Measurements from ENCODE around the gene SV2B. TPM values are rescaled to one million over a fixed set of nuclear protein-coding genes. Genes with fewer than 3 reads are reported as not detected.

SV2B gene
- total RNA-seq, 1 donor from 2014 or later, result not detected

DNA sequence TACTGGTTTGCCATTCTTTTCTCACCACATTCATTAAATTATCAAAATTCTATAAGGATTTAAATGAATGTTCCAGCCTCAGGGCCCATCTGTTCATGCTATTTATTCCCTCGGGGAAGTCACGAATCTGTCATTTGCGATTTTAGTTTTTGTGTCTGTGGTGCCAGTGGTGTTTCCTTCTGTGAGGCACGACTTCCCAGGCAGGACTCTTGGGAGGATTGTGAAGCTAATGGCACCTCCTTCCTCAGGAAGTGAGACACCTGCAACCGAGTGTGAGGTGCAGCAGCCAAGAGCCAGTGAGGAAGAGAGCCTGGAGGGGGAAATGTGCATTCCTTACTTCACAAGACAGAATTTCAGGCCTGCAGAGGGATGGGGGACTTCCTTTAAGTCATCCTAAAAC, 24.1 kb downstream of the SV2B start:
- Mint-ChIP-seq H3K9me3 (ENCODE audit: unreplicated experiment) (no peaks in the 10 kb centered on the region), H3K27ac (ENCODE audit: unreplicated experiment) (no peak overlapping the region), H3K4me3 (ENCODE audit: unreplicated experiment) (no peak overlapping the region), H3K36me3 (ENCODE audit: low read depth, unreplicated experiment) (no peaks in the 10 kb centered on the region), H3K27me3 (ENCODE audit: low read depth, unreplicated experiment) (peaks cover 12% of the 10 kb centered on the region), H3K4me1 (ENCODE audit: low read depth, unreplicated experiment) (no peaks in the 10 kb centered on the region)
- H3K4me2 ChIP-seq (ENCODE audit: low read length), result no peak overlapping the region
- H3K4me1 ChIP-seq (ENCODE audit: insufficient read depth, low read length), result no peaks in the 10 kb centered on the region
- no peak overlapping the region for H2AFZ ChIP-seq (ENCODE audit: low read depth, low read length)
- no peak for FAIRE-seq
- no peaks in the 10 kb centered on the region for H3K36me3 ChIP-seq (ENCODE audit: insufficient read depth, low read length)
- no peaks in the 10 kb centered on the region for H3K79me2 ChIP-seq (ENCODE audit: insufficient read depth, low read length)
- TF ChIP-seq, protein P1, sequence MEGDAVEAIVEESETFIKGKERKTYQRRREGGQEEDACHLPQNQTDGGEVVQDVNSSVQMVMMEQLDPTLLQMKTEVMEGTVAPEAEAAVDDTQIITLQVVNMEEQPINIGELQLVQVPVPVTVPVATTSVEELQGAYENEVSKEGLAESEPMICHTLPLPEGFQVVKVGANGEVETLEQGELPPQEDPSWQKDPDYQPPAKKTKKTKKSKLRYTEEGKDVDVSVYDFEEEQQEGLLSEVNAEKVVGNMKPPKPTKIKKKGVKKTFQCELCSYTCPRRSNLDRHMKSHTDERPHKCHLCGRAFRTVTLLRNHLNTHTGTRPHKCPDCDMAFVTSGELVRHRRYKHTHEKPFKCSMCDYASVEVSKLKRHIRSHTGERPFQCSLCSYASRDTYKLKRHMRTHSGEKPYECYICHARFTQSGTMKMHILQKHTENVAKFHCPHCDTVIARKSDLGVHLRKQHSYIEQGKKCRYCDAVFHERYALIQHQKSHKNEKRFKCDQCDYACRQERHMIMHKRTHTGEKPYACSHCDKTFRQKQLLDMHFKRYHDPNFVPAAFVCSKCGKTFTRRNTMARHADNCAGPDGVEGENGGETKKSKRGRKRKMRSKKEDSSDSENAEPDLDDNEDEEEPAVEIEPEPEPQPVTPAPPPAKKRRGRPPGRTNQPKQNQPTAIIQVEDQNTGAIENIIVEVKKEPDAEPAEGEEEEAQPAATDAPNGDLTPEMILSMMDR (IDR thresholded peaks at IDR 0.05; ENCODE audit: insufficient read depth, low read depth, low read length), result no peak
- no peak for TF ChIP-seq EZH2 (IDR thresholded peaks at IDR 0.05; ENCODE audit: insufficient read depth, low read length)
- H3K27me3 ChIP-seq (ENCODE audit: insufficient read depth, low read length), result no peaks in the 10 kb centered on the region
- no peaks in the 10 kb centered on the region for H4K20me1 ChIP-seq (ENCODE audit: insufficient read depth, low read length)
- no peak overlapping the region for H3K9ac ChIP-seq (ENCODE audit: low read length)
- H3K4me3 ChIP-seq (ENCODE audit: insufficient read depth, low read depth, low read length), result no peak overlapping the region
- no peaks in the 10 kb centered on the region for H3K9me3 ChIP-seq (ENCODE audit: insufficient read depth, low read depth, low read length)
- DNase-seq (ENCODE audit: low read depth), result no peak
- H3K27ac ChIP-seq (ENCODE audit: low read depth, low read length), result no peak overlapping the region

DNA sequence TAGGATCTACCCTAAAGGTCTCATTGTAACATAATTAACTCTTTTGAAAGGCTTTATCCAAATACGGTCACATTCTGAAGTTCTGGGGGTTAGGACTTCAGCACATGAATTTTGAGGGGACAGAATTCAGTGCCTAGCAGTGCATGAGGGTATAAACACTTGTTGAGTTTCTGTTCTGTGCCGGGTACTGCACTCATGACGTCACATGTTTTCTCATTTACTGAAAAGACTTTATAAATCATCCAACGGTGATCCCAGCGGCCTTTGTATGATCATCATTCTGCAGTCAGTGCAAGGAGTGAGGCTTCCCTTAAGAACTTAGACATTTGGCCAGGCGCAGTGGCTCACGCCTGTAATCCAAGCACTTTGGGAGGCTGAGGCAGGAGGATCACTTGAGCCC, 25.1 kb downstream of the SV2B start:
- no peaks in the 10 kb centered on the region for H3K79me2 ChIP-seq (ENCODE audit: insufficient read depth, low read length)
- H3K27ac ChIP-seq (ENCODE audit: low read depth, low read length), result no peak overlapping the region
- H3K4me1 ChIP-seq (ENCODE audit: insufficient read depth, low read length), result no peaks in the 10 kb centered on the region
- no peaks in the 10 kb centered on the region for H4K20me1 ChIP-seq (ENCODE audit: insufficient read depth, low read length)
- no peak overlapping the region for H2AFZ ChIP-seq (ENCODE audit: low read depth, low read length)
- H3K4me3 Mint-ChIP-seq (ENCODE audit: unreplicated experiment), result no peak overlapping the region
- no peaks in the 10 kb centered on the region for H3K9me3 ChIP-seq (ENCODE audit: insufficient read depth, low read depth, low read length)
- no peak for TF ChIP-seq EZH2 (IDR thresholded peaks at IDR 0.05; ENCODE audit: insufficient read depth, low read length)
- TF ChIP-seq, protein P1 (IDR thresholded peaks at IDR 0.05; ENCODE audit: insufficient read depth, low read depth, low read length), result no peak
- no peaks in the 10 kb centered on the region for H3K27me3 ChIP-seq (ENCODE audit: insufficient read depth, low read length)
- no peak overlapping the region for H3K4me3 ChIP-seq (ENCODE audit: insufficient read depth, low read depth, low read length)
- no peak overlapping the region for H3K27ac Mint-ChIP-seq (ENCODE audit: unreplicated experiment)
- DNase-seq (ENCODE audit: low read depth) (no peak), FAIRE-seq (no peak)
- H3K9me3 Mint-ChIP-seq (ENCODE audit: unreplicated experiment), result no peaks in the 10 kb centered on the region
- H3K4me1 Mint-ChIP-seq (ENCODE audit: low read depth, unreplicated experiment), result no peaks in the 10 kb centered on the region
- peaks cover 12% of the 10 kb centered on the region for H3K27me3 Mint-ChIP-seq (ENCODE audit: low read depth, unreplicated experiment)
- no peaks in the 10 kb centered on the region for H3K36me3 Mint-ChIP-seq (ENCODE audit: low read depth, unreplicated experiment)
- H3K9ac ChIP-seq (ENCODE audit: low read length), result no peak overlapping the region
- no peak overlapping the region for H3K4me2 ChIP-seq (ENCODE audit: low read length)
- H3K36me3 ChIP-seq (ENCODE audit: insufficient read depth, low read length), result no peaks in the 10 kb centered on the region

DNA sequence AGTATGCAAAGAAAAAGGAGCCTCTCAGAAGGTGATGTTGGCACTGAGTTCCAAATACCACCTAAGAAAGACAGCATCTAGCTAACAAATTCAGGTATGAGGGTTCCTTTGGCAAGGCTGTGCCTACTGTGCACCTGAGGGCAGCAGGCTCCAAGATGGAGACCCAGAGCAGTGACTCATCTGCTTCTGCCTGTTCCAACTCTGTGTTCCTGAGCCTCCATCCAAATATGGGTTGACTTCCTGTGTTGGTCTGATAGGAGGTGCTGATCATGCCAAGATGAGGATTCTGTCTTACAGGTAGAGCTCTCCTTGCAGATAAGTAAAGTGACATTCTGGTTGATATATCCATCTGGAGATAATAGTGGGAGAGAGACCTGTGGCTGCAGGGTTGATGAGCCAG, 26.0 kb downstream of the SV2B start:
- H3K4me1 ChIP-seq (ENCODE audit: insufficient read depth, low read length), result no peaks in the 10 kb centered on the region
- no peak for FAIRE-seq
- no peaks in the 10 kb centered on the region for H3K36me3 ChIP-seq (ENCODE audit: insufficient read depth, low read length)
- no peaks in the 10 kb centered on the region for H4K20me1 ChIP-seq (ENCODE audit: insufficient read depth, low read length)
- H3K9ac ChIP-seq (ENCODE audit: low read length), result no peak overlapping the region
- H3K79me2 ChIP-seq (ENCODE audit: insufficient read depth, low read length), result no peaks in the 10 kb centered on the region
- Mint-ChIP-seq H3K27me3 (ENCODE audit: low read depth, unreplicated experiment) (peaks cover 12% of the 10 kb centered on the region), H3K27ac (ENCODE audit: unreplicated experiment) (no peak overlapping the region), H3K4me1 (ENCODE audit: low read depth, unreplicated experiment) (no peaks in the 10 kb centered on the region), H3K36me3 (ENCODE audit: low read depth, unreplicated experiment) (no peaks in the 10 kb centered on the region), H3K4me3 (ENCODE audit: unreplicated experiment) (no peak overlapping the region), H3K9me3 (ENCODE audit: unreplicated experiment) (no peaks in the 10 kb centered on the region)
- no peak overlapping the region for H2AFZ ChIP-seq (ENCODE audit: low read depth, low read length)
- H3K27me3 ChIP-seq (ENCODE audit: insufficient read depth, low read length), result no peaks in the 10 kb centered on the region
- no peak for DNase-seq (ENCODE audit: low read depth)
- no peak overlapping the region for H3K27ac ChIP-seq (ENCODE audit: low read depth, low read length)
- no peak overlapping the region for H3K4me3 ChIP-seq (ENCODE audit: insufficient read depth, low read depth, low read length)
- TF ChIP-seq EZH2 (IDR thresholded peaks at IDR 0.05; ENCODE audit: insufficient read depth, low read length), result no peak
- TF ChIP-seq, protein P1 (IDR thresholded peaks at IDR 0.05; ENCODE audit: insufficient read depth, low read depth, low read length), result no peak
- no peaks in the 10 kb centered on the region for H3K9me3 ChIP-seq (ENCODE audit: insufficient read depth, low read depth, low read length)
- no peak overlapping the region for H3K4me2 ChIP-seq (ENCODE audit: low read length)

Data from astrocyte (in vitro differentiated cells and primary cell).